GM12874 (cell line): ENCODE results near the gene SLC27A5.

Experiments used
- TF ChIP-seq, protein P1 (sequence below): IDR thresholded peaks from 2 replicates; pipeline ENCODE4 v1.5.1; 2011; ENCODE audit warnings: low read depth, mild to moderate bottlenecking, control low read depth, low read length, moderate library complexity; ENCODE audit not compliant: insufficient read depth

The SLC27A5 gene

GRCh38 chr19:58552655-58553054 is 40.9 kb upstream of the SLC27A5 start:
- TF ChIP-seq, protein P1, sequence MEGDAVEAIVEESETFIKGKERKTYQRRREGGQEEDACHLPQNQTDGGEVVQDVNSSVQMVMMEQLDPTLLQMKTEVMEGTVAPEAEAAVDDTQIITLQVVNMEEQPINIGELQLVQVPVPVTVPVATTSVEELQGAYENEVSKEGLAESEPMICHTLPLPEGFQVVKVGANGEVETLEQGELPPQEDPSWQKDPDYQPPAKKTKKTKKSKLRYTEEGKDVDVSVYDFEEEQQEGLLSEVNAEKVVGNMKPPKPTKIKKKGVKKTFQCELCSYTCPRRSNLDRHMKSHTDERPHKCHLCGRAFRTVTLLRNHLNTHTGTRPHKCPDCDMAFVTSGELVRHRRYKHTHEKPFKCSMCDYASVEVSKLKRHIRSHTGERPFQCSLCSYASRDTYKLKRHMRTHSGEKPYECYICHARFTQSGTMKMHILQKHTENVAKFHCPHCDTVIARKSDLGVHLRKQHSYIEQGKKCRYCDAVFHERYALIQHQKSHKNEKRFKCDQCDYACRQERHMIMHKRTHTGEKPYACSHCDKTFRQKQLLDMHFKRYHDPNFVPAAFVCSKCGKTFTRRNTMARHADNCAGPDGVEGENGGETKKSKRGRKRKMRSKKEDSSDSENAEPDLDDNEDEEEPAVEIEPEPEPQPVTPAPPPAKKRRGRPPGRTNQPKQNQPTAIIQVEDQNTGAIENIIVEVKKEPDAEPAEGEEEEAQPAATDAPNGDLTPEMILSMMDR: no peak

GRCh38 chr19:58551577-58552471 is 40.0 kb upstream of the SLC27A5 start:
- TF ChIP-seq, protein P1: no peak

DNA sequence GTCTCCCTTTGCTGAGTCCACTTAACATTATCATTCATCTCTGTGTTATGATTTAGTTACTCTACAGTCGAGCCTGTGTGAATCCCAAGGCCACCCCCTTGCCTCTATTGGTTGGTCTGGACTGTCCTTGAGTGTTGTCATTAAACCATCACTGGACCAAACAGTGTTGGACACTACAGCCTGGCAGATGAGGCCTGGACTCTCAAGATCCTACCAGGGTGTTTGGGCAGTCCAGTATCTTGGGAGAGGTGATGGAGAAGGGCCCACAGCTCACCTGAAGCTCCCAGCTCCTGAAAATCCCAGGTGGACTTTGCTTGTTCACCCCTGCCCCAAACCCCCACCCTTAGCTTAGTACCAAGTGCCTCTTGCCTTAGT is 39.3 kb upstream of the SLC27A5 start:
- TF ChIP-seq, protein P1: no peak

DNA sequence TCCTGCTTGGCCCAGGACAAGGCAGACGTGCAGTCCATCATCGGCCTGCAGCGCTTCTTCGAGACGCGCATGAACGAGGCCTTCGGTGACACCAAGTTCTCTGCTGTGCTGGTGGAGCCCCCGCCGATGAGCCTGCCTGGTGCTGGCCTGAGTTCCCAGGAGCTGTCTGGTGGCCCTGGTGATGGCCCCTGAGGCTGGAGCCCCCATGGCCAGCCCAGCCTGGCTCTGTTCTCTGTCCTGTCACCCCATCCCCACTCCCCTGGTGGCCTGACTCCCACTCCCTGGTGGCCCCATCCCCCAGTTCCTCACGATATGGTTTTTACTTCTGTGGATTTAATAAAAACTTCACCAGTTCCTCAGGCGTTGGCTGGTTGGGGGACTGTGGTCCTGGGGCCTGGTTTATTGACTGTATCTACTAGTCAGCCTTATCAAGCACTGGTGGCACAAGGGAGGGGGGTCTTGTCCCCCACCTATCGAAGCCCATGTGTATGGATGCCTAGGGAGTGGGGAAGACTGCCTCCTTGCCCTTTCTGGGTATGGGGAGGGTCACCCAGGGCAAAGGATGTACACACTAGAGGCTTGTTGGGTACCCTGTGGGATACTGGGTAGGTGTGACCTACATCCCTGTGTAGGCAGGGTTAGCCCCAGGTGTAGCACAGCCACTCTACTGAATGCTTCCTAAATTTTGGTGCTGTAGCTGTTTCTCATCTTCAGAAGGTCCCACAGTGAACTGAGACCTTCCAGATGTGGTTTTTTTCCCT is 38.8 kb upstream of the SLC27A5 start:
- TF ChIP-seq, protein P1: no peak

DNA sequence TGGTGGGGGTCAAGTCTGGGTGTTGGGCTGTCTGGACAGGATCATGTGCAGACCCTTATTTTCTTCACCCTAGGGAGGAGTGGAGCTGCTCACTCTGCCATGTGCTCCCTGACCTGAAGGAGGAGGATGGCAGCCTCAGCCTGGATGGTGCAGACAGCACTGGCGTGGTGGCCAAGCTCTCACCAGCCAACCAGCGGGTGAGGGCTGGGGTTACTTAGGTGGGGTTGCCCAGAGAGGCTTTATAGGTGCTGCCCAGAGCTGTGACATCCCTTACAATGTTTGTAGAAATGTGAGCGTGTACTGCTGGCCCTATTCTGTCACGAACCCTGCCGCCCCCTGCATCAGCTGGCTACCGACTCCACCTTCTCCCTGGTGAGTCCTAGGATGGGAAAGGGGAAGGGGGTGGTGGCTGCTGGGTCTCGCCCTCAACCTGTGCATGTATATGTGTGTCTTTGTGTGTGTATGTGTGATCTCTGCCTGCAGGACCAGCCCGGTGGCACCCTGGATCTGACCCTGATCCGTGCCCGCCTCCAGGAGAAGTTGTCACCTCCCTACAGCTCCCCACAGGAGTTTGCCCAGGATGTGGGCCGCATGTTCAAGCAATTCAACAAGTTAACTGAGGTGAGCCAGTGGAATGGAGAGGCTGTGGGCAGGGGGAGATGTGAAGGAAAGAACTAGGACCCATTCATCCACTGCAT is 38.0 kb upstream of the SLC27A5 start:
- TF ChIP-seq, protein P1: no peak

DNA sequence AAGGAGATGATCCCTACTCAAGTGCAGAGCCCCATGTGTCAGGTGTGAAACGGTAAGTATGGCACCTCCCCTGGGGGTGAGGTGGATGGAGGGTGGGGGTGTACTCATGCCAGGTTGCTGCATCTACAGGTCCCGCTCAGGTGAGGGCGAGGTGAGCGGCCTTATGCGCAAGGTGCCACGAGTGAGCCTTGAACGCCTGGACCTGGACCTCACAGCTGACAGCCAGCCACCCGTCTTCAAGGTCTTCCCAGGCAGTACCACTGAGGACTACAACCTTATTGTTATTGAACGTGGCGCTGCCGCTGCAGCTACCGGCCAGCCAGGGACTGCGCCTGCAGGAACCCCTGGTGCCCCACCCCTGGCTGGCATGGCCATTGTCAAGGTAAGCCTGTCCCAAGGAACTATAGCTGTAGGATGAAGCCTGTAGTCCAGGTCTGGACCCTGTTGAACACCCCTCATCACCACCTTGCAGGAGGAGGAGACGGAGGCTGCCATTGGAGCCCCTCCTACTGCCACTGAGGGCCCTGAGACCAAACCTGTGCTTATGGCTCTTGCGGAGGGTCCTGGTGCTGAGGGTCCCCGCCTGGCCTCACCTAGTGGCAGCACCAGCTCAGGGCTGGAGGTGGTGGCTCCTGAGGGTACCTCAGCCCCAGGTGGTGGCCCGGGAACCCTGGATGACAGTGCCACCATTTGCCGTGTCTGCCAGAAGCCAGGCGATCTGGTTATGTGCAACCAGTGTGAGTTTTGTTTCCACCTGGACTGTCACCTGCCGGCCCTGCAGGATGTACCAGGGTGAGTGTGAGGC is 37.3 kb upstream of the SLC27A5 start:
- TF ChIP-seq, protein P1: no peak
